Measurements from ENCODE around the gene CDC42EP5. TPM values are rescaled to one million over a fixed set of nuclear protein-coding genes. Genes with fewer than 3 reads are reported as not detected.

The CDC42EP5 gene
- total RNA-seq, 2 donors from 2014 or later = 444 to 601 TPM

GRCh38 chr19:54422136-54422535 is 51.0 kb downstream of the CDC42EP5 start:
- no peak overlapping the region for H3K9ac ChIP-seq (ENCODE audit: low read depth in 2 of 2, low read length in 2 of 2)
- H3K4me1 ChIP-seq = no peaks in the 10 kb centered on the region
- no peak for DNase-seq
- no peak overlapping the region for H3K4me3 ChIP-seq
- no peak overlapping the region for H3K27ac ChIP-seq
- no peaks in the 10 kb centered on the region for H3K9me3 ChIP-seq
- peaks cover 6% of the 10 kb centered on the region for H3K27me3 ChIP-seq
- no peak for TF ChIP-seq CTCF (IDR thresholded peaks at IDR 0.05)
- no peaks in the 10 kb centered on the region for H3K36me3 ChIP-seq
- intact Hi-C loops (cut with DNase I) = no loop called here

- no peak for TF ChIP-seq CTCF (IDR thresholded peaks at IDR 0.05)
- H3K4me1 ChIP-seq = no peaks in the 10 kb centered on the region
- intact Hi-C loops (cut with DNase I) = no loop called here
- H3K36me3 ChIP-seq = no peaks in the 10 kb centered on the region
- H3K27ac ChIP-seq = no peak overlapping the region
- peaks cover 11% of the 10 kb centered on the region for H3K27me3 ChIP-seq
- H3K9me3 ChIP-seq = no peaks in the 10 kb centered on the region
- no peak overlapping the region for H3K4me3 ChIP-seq
- DNase-seq = no peak
- no peak overlapping the region for H3K9ac ChIP-seq (ENCODE audit: low read depth in 2 of 2, low read length in 2 of 2)
Observed at GRCh38 chr19:54421521-54421920, 51.6 kb downstream of the CDC42EP5 start.

- Histone ChIP-seq H3K9me3 (no peaks in the 10 kb centered on the region), H3K36me3 (no peaks in the 10 kb centered on the region), H3K4me3 (no peak overlapping the region), H3K4me1 (no peaks in the 10 kb centered on the region), H3K27ac (no peak overlapping the region), H3K27me3 (peaks cover 15% of the 10 kb centered on the region), H3K9ac (ENCODE audit: low read depth in 2 of 2, low read length in 2 of 2) (no peak overlapping the region)
- no peak for DNase-seq
- intact Hi-C loops (cut with DNase I) = no loop called here
- no peak for TF ChIP-seq CTCF (IDR thresholded peaks at IDR 0.05)
Observed at GRCh38 chr19:54421169-54421516, 52.0 kb downstream of the CDC42EP5 start.

GRCh38 chr19:54420383-54421168 is 52.5 kb downstream of the CDC42EP5 start:
- Histone ChIP-seq H3K36me3 (no peaks in the 10 kb centered on the region), H3K4me3 (no peak overlapping the region), H3K27me3 (peaks cover 20% of the 10 kb centered on the region), H3K9me3 (no peaks in the 10 kb centered on the region), H3K27ac (no peak overlapping the region), H3K4me1 (no peaks in the 10 kb centered on the region), H3K9ac (ENCODE audit: low read depth in 2 of 2, low read length in 2 of 2) (no peak overlapping the region)
- TF ChIP-seq CTCF (IDR thresholded peaks at IDR 0.05) = no peak
- intact Hi-C loops (cut with DNase I) = no loop called here
- DNase-seq = no peak

GRCh38 chr19:54420068-54420382 is 53.1 kb downstream of the CDC42EP5 start:
- TF ChIP-seq CTCF (IDR thresholded peaks at IDR 0.05) = no peak
- H3K36me3 ChIP-seq = no peaks in the 10 kb centered on the region
- H3K27me3 ChIP-seq = peaks cover 26% of the 10 kb centered on the region
- intact Hi-C loops (cut with DNase I) = no loop called here
- no peak for DNase-seq
- H3K9ac ChIP-seq (ENCODE audit: low read depth in 2 of 2, low read length in 2 of 2) = no peak overlapping the region
- H3K4me1 ChIP-seq = no peaks in the 10 kb centered on the region
- H3K27ac ChIP-seq = no peak overlapping the region
- H3K9me3 ChIP-seq = no peaks in the 10 kb centered on the region
- no peak overlapping the region for H3K4me3 ChIP-seq
